GM10847 (cell line): Measurements from ENCODE around the gene ITIH1.

ENCODE experiments used
- POLR2A ChIP-seq: IDR thresholded peaks from 2 replicates; pipeline ENCODE4 v1.6.1; 2011; ENCODE audit not compliant: insufficient read length; ENCODE audit errors: extremely low read depth

Gene ITIH1

DNA sequence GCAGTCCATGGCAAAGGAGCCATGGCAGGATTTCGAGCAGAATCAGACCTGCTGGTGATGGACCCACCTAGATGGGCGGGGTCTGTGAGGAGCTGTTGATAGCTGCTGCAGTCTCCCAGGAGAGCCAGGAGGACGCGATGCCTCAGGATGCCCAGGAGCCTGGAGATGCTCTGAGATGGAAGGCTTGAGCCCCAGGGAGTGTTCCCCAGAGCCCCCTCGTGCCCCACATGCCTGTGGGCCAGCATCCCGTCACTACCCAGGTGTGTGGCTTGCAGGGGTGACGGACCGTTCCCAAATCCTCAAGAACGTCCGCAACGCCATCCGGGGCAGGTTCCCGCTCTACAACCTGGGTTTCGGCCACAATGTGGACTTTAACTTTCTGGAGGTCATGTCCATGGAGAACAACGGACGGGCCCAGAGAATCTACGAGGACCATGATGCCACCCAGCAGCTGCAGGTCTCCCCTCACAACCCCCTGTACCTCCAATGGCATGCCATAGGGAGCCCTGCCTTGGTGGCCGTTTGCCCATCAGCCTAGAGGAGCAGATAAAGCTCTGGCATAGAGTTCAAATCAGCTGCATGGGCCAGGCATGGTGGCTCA is 6.7 kb downstream of the ITIH1 start:
- TF ChIP-seq POLR2A = no peak

DNA sequence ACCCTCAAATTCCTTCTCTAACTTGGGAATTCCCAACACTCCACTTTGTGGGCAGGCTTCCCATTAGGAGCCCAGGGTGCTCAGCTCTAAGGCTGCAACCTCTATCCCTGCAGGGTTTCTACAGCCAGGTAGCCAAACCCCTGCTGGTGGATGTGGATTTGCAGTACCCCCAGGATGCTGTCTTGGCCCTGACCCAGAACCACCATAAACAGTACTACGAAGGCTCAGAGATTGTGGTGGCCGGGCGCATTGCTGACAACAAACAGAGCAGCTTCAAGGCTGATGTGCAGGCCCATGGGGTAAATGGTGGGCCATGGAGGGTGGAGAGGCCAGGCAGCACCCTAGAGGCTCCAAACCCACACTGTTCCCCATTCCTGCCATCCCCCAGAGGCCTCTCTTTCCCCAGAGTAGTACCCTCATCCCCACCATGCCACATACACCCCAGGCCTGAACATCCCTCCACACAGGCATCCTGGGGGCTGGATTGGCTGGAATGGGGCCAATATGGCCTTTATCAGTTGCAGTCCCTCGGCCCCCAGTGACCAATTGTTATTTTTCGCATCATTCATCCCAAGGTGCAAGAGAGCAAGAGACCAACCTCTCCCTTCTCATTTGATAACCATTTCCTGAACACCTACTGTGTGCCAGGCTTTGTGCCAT is 7.7 kb downstream of the ITIH1 start:
- no peak for TF ChIP-seq POLR2A

DNA sequence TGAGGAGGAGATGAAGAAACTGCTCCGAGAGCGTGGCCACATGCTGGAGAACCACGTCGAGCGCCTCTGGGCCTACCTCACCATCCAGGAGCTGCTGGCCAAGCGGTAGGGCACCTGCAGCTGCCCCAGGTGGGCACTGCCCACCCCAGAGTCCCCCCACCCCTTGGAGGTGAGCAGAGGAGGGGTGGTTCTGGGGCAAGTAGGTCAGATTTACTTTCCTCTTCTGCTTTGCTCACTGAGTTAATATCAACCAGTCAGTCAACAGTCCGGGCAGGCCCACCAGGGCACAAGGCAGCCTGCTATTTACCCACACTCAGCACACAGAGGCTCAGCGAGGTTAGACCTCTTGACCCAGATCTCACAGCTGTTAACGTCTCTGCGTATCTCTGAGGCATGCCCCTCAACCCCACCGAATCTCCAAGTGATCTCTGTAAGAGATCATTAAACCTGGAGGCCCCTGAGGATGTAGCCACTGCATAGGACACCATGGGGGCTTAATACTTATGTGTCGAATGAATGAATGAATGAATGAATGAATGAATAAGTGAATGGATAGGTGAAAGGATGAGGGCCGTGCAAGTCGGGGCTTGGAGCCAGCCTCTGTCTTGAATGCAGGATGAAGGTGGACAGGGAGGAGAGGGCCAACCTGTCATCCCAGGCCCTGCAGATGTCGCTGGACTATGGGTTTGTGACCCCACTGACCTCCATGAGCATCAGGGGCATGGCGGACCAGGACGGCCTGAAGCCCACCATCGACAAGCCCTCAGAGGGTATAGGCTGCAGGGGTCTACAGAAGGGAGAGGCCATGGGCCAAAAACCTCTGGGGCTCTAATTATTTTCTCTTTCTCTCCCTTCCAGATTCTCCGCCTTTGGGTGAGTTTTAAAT is 9.2 kb downstream of the ITIH1 start:
- no peak for TF ChIP-seq POLR2A

DNA sequence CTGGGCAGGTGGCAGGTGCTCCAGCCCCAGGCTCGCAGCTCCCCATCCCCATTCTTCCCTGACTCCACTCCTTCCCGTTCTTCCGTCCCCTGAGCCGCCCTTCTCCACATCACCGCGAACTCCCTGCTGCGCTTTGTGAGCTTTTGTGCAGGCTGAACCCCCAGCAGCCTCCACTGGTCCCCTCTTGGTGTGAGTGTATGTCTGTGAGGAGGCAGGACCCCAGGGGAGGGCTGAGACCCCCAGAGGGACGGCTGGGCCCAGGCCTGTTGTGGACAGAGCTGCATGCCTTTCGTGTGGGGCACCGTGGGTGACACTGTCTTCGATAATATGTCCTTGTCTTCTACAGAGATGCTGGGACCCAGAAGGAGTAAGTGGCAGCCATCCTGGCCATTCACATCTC is 9.8 kb downstream of the ITIH1 start:
- TF ChIP-seq POLR2A = no peak

DNA sequence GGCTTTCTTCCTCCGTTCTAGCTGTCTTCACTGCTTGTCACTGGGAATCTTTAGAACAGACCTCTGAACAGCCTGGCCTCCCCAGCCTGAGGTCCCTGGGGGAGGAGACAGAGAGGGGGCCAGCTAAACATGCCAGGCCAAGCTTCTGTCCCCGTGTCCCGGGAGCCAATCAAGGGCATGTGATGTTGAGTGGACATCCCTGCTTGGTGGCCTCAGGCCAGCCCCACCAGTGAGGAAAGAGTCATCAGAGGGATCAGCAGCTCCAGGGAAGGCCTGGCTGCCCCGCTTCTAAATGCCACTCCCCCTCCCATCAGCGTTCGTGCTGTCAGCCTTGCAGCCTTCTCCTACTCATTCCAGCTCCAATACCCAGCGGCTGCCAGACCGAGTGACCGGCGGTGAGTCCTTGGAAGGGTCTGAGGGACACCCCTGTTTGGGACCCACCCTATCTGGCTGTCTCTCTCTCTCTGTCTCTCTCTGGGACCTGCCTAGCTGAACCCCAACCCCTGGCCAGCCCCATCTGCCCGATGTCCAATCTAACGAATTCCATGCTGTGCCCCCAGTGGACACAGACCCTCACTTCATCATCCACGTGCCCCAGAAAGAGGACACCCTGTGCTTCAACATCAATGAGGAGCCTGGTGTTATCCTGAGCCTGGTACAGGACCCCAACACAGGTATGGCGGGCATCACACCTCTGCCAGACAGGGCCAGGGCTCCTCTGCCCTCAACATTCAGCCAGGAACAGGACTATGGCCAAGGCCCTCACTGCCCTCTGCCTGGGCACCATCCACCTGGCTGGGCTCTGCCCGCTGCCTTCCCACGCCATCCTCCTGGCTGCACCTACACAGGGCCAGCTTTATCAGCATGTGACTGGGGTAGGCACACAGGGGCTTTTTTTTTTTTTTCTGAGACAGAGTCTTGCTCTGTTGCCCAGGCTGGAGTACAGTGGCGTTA is 10.6 kb downstream of the ITIH1 start:
- TF ChIP-seq POLR2A = no peak

DNA sequence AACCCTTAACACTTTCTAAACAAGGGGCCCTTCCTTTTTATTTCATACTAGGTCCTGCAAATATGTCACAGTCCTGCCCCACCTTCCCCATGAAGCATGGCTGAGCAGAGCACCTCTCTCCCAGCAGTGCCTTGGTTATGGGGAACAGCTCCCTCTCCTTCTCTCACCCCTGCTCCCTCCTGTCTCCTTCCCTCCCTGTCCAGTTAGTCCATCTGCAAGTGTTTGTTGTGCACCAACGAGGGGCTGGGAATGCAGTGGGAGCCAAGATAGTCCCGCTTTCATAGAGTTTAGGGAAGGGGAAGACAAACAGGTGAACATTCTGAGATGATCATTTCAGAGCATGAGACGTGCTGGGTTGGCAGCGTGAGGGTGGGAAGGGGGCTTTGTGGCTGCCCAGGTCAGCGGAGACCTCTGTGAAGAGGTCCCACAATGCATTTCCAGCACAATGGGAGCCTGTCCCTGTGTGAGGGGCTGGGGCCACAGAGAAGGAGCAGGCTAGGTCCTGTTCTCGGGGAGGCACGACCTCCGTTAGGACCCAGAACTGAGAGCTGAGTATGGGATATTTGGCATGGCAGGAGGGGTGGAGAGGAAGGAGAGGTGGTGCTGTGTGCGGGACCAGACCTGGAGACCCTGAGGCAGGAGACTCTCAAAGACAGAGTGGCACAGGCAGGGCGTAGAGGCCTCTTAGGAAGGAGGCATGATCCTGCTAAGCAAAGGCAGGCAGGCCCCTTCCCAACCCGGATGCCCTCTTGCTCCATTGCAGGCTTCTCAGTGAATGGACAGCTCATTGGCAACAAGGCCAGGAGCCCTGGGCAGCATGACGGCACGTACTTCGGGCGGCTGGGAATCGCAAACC is 11.7 kb downstream of the ITIH1 start:
- TF ChIP-seq POLR2A = no peak

DNA sequence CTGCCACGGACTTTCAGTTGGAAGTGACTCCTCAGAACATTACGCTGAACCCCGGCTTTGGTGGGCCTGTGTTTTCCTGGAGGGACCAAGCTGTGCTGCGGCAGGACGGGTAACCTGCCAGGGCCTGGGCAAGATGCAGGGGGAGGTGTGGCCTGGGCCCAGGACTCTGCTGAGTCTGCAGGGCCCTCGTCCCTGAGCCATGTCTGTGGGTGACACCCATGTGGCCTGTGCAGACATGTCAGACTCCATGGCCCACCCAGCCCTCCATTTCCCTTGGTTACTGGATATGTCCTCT is 12.3 kb downstream of the ITIH1 start:
- TF ChIP-seq POLR2A = no peak

DNA sequence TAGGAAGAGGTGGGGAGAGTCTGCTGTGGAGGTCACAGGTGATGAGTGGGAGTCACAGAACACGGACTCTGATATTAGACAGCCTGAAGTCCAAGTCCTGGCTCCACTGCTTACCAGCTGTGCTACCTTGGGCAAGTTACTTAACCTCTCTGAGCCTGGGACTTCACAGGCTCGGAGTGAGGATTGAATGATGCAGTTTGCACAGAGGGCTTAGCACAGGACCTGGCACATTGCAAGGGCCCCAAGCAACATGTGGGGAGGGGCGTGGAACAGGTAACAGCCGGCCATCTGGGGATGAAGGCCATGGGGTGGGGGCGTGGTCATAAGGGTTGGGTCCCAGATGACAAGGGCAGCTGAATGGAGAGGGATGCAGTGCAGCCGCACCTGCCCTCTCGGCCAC is 12.9 kb downstream of the ITIH1 start:
- no peak for TF ChIP-seq POLR2A

DNA sequence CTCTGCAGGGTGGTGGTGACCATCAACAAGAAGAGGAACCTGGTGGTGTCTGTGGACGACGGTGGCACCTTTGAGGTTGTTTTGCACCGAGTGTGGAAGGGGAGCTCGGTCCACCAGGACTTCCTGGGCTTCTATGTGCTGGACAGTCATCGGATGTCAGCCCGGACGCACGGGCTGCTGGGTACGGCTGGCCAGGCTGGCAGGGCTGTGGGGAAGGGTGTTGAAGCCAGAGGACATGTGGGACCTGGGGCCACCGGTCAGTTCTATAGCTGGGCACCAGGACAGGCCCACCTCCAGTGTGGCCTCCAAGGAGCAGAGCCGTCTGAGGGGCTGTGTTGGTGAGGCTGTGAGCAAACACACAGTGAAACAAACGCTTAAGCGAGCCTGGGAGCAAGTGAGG is 13.3 kb downstream of the ITIH1 start:
- TF ChIP-seq POLR2A = no peak

DNA sequence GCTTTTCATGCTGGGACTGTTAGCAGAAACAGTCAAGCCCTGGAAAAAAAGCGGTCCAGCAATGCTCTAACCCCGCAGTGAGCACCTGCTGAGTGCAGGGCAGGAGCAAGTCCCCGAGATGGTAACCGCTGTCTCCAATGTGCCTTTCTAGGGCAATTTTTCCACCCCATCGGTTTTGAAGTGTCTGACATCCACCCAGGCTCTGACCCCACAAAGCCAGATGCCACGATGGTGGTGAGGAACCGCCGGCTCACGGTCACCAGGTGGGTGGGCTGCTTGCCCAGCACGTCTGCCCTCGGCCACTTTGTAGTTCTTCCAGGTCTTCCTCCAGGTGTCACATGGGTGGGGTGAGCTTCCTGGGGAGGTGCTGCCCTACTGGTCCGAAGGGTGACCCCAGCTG is 14.0 kb downstream of the ITIH1 start:
- TF ChIP-seq POLR2A = no peak

DNA sequence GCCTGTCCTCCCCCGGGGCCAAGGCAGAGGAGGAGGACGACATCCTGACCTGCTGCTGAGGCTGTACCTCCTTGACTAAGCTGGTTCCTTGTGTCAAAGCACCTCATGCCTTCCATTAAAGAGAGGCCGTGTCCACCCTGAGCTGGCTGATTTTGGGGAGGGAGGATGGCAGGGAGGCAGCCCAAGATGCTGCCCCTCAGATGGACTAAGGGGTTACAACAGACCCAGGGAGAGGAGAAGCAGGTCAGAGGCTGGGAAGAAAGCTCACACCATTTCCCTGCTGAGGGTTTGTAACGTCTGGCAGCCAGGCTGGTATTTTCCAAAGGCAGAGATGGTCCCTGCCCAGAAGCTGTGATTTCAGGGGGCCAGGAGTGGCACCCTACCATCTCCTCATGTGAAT is 14.5 kb downstream of the ITIH1 start:
- TF ChIP-seq POLR2A = no peak

DNA sequence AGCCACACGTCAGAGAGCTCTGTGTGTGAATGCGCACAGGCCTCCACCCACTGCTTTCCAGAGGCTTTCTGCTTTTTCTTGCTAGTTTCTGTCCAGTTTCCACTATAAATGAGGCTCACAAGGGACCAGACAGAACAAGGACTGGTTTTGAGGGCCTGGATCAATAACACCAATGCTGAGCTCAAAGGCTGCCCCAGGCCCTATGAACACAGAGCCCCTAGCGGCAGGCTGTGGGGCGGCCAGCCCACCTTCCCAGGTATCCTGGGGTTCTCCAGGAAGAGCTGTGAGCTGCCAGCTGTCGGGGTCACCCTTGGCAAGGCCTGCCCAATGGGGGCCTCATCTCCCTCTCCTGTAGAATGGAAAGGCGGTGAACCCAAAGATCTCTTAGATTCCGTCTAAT is 15.0 kb downstream of the ITIH1 start:
- TF ChIP-seq POLR2A = no peak

DNA sequence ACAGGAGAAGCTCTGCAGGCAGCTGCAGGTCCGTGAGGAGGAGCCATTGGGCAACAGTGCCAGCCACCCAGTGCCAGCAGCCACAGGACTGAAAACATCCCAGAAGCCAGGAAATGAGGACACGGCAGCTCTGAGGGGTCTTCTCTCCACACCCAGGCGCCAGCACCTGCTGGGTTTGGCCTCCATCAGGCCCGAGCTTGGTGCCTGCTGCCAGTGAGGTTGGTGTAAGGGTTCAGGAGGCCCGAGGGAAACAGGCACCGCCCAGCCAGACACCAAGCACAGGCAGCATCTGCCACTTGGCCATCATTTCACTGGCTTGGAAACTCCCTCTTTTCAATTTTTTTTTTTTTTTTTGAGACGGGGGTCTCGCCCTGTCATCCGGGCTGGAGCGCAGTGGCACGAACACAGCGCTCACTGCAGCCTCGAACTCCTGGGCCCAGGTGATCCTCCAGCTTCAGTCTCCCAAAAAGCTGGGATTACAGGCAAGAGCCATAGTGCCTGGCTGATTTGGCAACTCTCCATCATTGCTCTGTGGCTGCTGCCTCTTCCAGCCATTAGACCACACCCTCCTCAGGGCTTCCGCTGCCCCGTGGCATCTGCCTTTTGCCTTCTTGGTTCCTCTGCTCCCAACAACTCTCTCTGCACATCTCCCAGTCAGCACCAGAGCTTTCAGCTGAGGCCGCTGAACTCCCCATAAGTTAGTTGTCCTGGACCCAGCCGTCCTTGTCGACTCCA is 15.7 kb downstream of the ITIH1 start:
- TF ChIP-seq POLR2A = no peak
